BE2C (cell line): ENCODE measurements around the gene GCM1.

Source experiments
- DNase-seq: peaks from one replicate; pipeline ENCODE4 v3.0.0-alpha.2; 2020
- H3K27me3 ChIP-seq: fragments of 250-450 bp; sonication (Bioruptor Pico); 2 replicates; pipeline ENCODE4 v1.5.1; 2020; ENCODE audit warnings: mild to moderate bottlenecking
- H3K36me3 ChIP-seq: fragments of 250-450 bp; sonication (Bioruptor Pico); 2 replicates; pipeline ENCODE4 v1.5.1; 2020; ENCODE audit warnings: mild to moderate bottlenecking
- H3K4me1 ChIP-seq: fragments of 250-450 bp; sonication (Bioruptor Pico); 2 replicates; pipeline ENCODE4 v1.5.1; 2020
- H3K4me3 ChIP-seq: 2 replicates; pipeline ENCODE4 v1.5.1; 2011; ENCODE audit warnings: low read depth, low read length
- H3K9me3 ChIP-seq: fragments of 250-450 bp; sonication (Bioruptor Pico); 2 replicates; pipeline ENCODE4 v1.5.1; 2020
- CTCF ChIP-seq: IDR thresholded peaks from 2 replicates; pipeline ENCODE4 v1.5.1; 2012; ENCODE audit warnings: mild to moderate bottlenecking, low read depth, low read length

The GCM1 gene

GRCh38 chr6:53086302-53086701, 62.3 kb downstream of the GCM1 start:
- peaks cover 55% of the 10 kb centered on the region for H3K36me3 ChIP-seq
- TF ChIP-seq CTCF, result no peak

GRCh38 chr6:53080813-53081212, 67.8 kb downstream of the GCM1 start:
- Histone ChIP-seq H3K9me3 (no peaks in the 10 kb centered on the region), H3K4me3 (no peak overlapping the region), H3K36me3 (peaks cover 44% of the 10 kb centered on the region), H3K27me3 (no peaks in the 10 kb centered on the region), H3K4me1 (no peaks in the 10 kb centered on the region)
- DNase-seq, result no peak
- no peak for TF ChIP-seq CTCF

More at GRCh38 chr6:53086302-53086701, 62.3 kb downstream of the GCM1 start:
- Histone ChIP-seq H3K9me3 (no peaks in the 10 kb centered on the region), H3K4me3 (no peak overlapping the region), H3K27me3 (no peaks in the 10 kb centered on the region), H3K4me1 (no peaks in the 10 kb centered on the region)
- DNase-seq, result no peak
